ENCODE measurements around the gene RBM8A. TPM values are rescaled to one million over a fixed set of nuclear protein-coding genes. Genes with fewer than 3 reads are reported as not detected.

The RBM8A gene
- total RNA-seq, 4 donors from 2014 or later = 199 to 589 (median 381) TPM

DNA sequence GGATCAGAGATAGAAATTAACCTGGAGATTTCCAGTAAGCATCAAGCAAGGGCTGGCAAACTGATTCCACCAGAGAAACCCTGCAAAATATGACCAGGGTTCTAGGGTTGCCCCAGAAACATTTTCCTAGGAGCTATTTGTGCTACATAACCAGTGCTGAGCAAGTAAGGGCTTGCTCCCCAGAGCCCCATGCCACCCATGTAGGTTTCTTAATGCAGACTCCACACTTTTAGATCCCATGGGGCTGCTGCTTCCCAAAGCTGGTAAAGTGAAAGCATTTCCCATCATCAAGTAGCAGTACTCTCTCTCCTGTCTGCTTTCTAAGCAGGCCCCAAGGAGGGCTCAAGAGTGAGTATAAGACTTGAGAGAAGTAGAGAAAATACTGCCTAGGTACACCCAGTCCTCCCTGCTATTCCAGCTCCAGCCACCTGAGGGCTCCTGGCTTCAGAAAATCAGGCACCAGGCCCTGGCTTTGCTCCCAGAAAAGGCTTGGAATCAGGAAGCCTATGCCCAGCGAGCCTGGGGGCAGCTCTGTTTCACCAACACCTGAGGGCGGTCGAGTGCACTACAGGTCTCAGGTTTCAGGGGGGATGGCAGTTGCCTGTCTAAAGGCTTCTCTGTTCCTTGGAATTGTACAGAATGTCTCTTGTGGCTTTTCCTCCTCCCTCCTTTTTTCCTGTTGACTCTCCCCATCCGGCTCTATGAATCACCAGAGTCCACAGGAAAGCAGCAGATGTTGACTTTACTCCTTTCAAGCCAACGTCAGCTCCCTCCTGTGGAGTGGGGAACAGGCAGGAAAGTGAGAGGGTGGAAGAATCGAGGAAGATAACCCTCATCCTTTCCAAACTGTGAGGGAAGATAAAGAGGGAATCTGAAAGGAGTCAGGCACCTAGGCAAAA, 35.4 kb downstream of the RBM8A start:
- peak; percentile 44 to 85 for TF ChIP-seq POLR2A (IDR thresholded peaks at IDR 0.05)
- TF ChIP-seq, protein P1, sequence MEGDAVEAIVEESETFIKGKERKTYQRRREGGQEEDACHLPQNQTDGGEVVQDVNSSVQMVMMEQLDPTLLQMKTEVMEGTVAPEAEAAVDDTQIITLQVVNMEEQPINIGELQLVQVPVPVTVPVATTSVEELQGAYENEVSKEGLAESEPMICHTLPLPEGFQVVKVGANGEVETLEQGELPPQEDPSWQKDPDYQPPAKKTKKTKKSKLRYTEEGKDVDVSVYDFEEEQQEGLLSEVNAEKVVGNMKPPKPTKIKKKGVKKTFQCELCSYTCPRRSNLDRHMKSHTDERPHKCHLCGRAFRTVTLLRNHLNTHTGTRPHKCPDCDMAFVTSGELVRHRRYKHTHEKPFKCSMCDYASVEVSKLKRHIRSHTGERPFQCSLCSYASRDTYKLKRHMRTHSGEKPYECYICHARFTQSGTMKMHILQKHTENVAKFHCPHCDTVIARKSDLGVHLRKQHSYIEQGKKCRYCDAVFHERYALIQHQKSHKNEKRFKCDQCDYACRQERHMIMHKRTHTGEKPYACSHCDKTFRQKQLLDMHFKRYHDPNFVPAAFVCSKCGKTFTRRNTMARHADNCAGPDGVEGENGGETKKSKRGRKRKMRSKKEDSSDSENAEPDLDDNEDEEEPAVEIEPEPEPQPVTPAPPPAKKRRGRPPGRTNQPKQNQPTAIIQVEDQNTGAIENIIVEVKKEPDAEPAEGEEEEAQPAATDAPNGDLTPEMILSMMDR (IDR thresholded peaks at IDR 0.05 in 4 of 5, conservative IDR thresholded peaks at IDR 0.05 in 1 of 5) = peak; percentile 92 to 98 (median 97)
- in situ Hi-C loops (cut with MboI; ENCODE audit: low sequenced_read_pairs in 4 of 4) = loop anchor here in 2 of 4 donors (5.0 to 10.0 kb wide), 3 partner anchors 63 to 123 kb away; partner anchors contain the start of gene LIX1L (in 1 of the 2)
- H3K4me3 ChIP-seq = peak overlapping the region in 3 of 4 donors; percentile 6 to 29 (median 12)

DNA sequence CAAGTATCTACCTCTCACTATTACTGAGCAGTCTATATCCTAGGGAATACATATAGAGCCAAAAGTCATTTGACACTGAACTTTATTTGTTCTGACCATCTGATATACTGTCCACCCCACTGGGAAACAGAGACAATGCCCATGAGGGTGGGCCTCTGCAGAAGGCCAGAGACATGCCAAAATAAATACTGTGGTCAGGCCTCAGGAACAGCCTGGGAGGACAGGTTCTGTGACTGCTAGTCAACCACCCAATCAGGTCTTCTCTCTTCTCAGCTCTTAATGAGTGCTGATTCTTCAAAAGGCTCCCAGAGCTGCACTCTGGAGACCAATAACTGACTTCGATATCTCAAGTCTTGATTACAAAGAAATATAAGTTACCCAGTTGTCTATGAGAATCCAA, 36.1 kb downstream of the RBM8A start:
- intact Hi-C loops (cut with DNase I; ENCODE audit: low total_unique reads) (no loop called here), in situ Hi-C loops (cut with MboI; ENCODE audit: low sequenced_read_pairs in 4 of 4) (loop anchor here in 2 of 4 donors (5.0 to 10.0 kb wide), 3 partner anchors 64 to 124 kb away; partner anchors contain the start of gene LIX1L (in 1 of the 2))
- H3K27ac ChIP-seq = peak overlapping the region; percentile 88 to 98 (median 91)
- no peak overlapping the region for H3K4me3 ChIP-seq
- H3K27me3 ChIP-seq = no peaks in the 10 kb centered on the region
- TF ChIP-seq POLR2A (IDR thresholded peaks at IDR 0.05) = no peak
- TF ChIP-seq, protein P1 (IDR thresholded peaks at IDR 0.05 in 4 of 5, conservative IDR thresholded peaks at IDR 0.05 in 1 of 5) = no peak
- peaks cover 36 to 43% of the 10 kb centered on the region in 2 donors for H3K4me1 ChIP-seq
- peaks cover 0 to 4% of the 10 kb centered on the region in 2 donors for H3K36me3 ChIP-seq
- no peaks in the 10 kb centered on the region for H3K9me3 ChIP-seq
- DNase-seq = no peak
- no peak for ATAC-seq

More for the DNA sequence above, 35.4 kb downstream of the RBM8A start:
- Histone ChIP-seq H3K4me1 (peaks cover 36 to 43% of the 10 kb centered on the region in 2 donors), H3K9me3 (no peaks in the 10 kb centered on the region), H3K27me3 (no peaks in the 10 kb centered on the region), H3K27ac (peak overlapping the region; percentile 88 to 98 (median 91)), H3K36me3 (peaks cover 0 to 9% of the 10 kb centered on the region in 2 donors)
- DNase-seq = peak; percentile 98
- ATAC-seq = peak; percentile 89 to 90
- intact Hi-C loops (cut with DNase I; ENCODE audit: low total_unique reads) = loop anchor here (1.0 to 2.0 kb wide), 3 partner anchors 18 to 115 kb away; partner anchors contain the start of genes ANKRD34A, ITGA10 and POLR3GL

DNA sequence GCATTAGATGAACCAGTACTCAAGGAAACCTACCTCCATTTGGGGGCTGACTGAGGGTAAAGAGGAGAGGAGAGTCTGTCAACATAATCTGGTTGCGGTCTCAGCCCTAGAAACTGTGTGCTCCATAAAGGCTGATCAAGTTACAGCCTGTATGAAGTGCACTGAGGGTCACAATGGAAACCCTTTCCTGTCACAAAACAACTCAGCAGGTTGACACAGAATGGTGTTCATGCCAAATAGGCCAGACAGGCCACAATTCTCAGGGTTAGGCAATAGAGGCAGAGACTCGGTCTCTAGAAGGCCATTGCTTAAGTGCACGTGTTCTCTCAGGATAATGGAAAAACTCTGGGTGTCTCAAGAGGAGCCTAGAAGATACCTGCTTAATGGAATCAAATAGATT, 37.6 kb downstream of the RBM8A start:
- H3K4me3 ChIP-seq = no peak overlapping the region
- ATAC-seq = peak; percentile 68 to 74
- H3K27ac ChIP-seq = peak overlapping the region; percentile 88 to 98 (median 91)

DNA sequence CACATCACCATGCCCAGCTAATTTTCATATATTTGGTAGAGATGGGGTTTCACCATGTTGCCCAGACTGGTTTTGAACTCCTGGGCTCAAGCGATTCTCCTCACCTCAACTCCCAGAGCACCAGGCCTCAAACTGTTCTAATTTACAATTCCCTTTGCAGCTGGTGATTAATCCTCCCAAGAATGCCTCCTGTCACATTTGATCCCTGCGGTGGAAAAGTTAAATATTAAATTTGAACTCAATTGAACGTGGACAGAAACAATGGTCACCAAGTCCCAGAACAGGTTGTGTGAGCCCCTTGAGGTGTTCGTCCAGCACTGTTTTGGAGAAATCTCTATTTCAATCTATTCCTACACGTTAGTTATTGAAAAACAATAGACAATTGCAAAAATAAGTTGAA, 39.7 kb downstream of the RBM8A start:
- in situ Hi-C loops (cut with MboI; ENCODE audit: low sequenced_read_pairs in 4 of 4) (no loop called here), intact Hi-C loops (cut with DNase I; ENCODE audit: low total_unique reads) (no loop called here)
- no peak overlapping the region for H3K4me3 ChIP-seq
- no peaks in the 10 kb centered on the region for H3K36me3 ChIP-seq
- TF ChIP-seq, protein P1 (IDR thresholded peaks at IDR 0.05 in 4 of 5, conservative IDR thresholded peaks at IDR 0.05 in 1 of 5) = no peak
- no peak for TF ChIP-seq POLR2A (IDR thresholded peaks at IDR 0.05)
- H3K27ac ChIP-seq = peak overlapping the region in 2 of 4 donors; percentile 62 to 65
- no peaks in the 10 kb centered on the region for H3K9me3 ChIP-seq
- H3K4me1 ChIP-seq = peaks cover 34 to 38% of the 10 kb centered on the region in 2 donors
- ATAC-seq = no peak
- DNase-seq = no peak
- no peaks in the 10 kb centered on the region for H3K27me3 ChIP-seq

More for the DNA sequence above, 37.6 kb downstream of the RBM8A start:
- in situ Hi-C loops (cut with MboI; ENCODE audit: low sequenced_read_pairs in 4 of 4) = loop anchor here in 2 of 4 donors (5.0 to 10.0 kb wide), 3 partner anchors 65 to 125 kb away; partner anchors contain the start of gene LIX1L (in 1 of the 2)
- Histone ChIP-seq H3K9me3 (no peaks in the 10 kb centered on the region), H3K27me3 (no peaks in the 10 kb centered on the region), H3K36me3 (peaks cover 0 to 1% of the 10 kb centered on the region in 2 donors), H3K4me1 (peaks cover 43% of the 10 kb centered on the region in 2 donors)
- intact Hi-C loops (cut with DNase I; ENCODE audit: low total_unique reads) = no loop called here
- peak; percentile 73 to 80 for DNase-seq
- TF ChIP-seq POLR2A (IDR thresholded peaks at IDR 0.05) = peak in 1 of 2 donors; percentile 26
- TF ChIP-seq, protein P1 (IDR thresholded peaks at IDR 0.05 in 4 of 5, conservative IDR thresholded peaks at IDR 0.05 in 1 of 5) = no peak
